ENCODE data around the gene CCL15.
"Not testable (repeated sequence)": the region's sequence is repeated elsewhere in the genome, so short reads cannot be mapped to it uniquely, and the experiment has no call there.

Gene CCL15

GRCh38 chr17:35998018-35998545, 3.3 kb downstream of the CCL15 start:
- POLR2A ChIA-PET = no interaction called here
- Histone ChIP-seq H3K4me1 (ENCODE audit: control extremely low read depth in 1 of 4, control insufficient read depth in 4 of 4, insufficient read depth in 4 of 4, low read length in 3 of 4) (no peaks in the 10 kb centered on the region), H3K27me3 (replicated peaks in 2 of 5; ENCODE audit: control insufficient read depth in 4 of 5, insufficient read depth in 5 of 5, low read length in 4 of 5) (peaks cover 0 to 3% (median 0%) of the 10 kb centered on the region in 5 experiments), H3K27ac (ENCODE audit: insufficient read depth in 1 of 2, low read depth in 1 of 2, low read length in 2 of 2, poor library complexity in 1 of 2, severe bottlenecking in 2 of 2) (no peak overlapping the region), H3K4me3 (ENCODE audit: control insufficient read depth in 1 of 7, extremely low read depth in 1 of 7, insufficient read depth in 4 of 7, low read depth in 2 of 7, low read length in 6 of 7) (no peak overlapping the region), H3K9me3 (ENCODE audit: control extremely low read depth in 1 of 5, control insufficient read depth in 4 of 5, insufficient read depth in 2 of 5, low read depth in 1 of 5, low read length in 4 of 5) (peaks cover 0 to 3% (median 0%) of the 10 kb centered on the region in 5 experiments), H3K36me3 (ENCODE audit: control insufficient read depth in 4 of 4, insufficient read depth in 4 of 4, low read length in 3 of 4) (no peaks in the 10 kb centered on the region)
- no peak for DNase-seq
- CTCF ChIA-PET = interaction anchor here (0.5 kb wide), 1 partner anchor 13 kb away, joined by 3 read pairs; no protein-coding TSS in a partner anchor
- 98% methylated on average over 11 of the region's 11 CpGs for WGBS (ENCODE audit: insufficient coverage)

- POLR2A ChIA-PET; DNase-seq; H3K27me3 ChIP-seq (replicated peaks in 2 of 5; ENCODE audit: control insufficient read depth in 4 of 5, insufficient read depth in 5 of 5, low read length in 4 of 5); H3K4me1 ChIP-seq (ENCODE audit: control extremely low read depth in 1 of 4, control insufficient read depth in 4 of 4, insufficient read depth in 4 of 4, low read length in 3 of 4); H3K27ac ChIP-seq (ENCODE audit: insufficient read depth in 1 of 2, low read depth in 1 of 2, low read length in 2 of 2, poor library complexity in 1 of 2, severe bottlenecking in 2 of 2); H3K4me3 ChIP-seq (ENCODE audit: control insufficient read depth in 1 of 7, extremely low read depth in 1 of 7, insufficient read depth in 4 of 7, low read depth in 2 of 7, low read length in 6 of 7); H3K36me3 ChIP-seq (ENCODE audit: control insufficient read depth in 4 of 4, insufficient read depth in 4 of 4, low read length in 3 of 4); H3K9me3 ChIP-seq (ENCODE audit: control extremely low read depth in 1 of 5, control insufficient read depth in 4 of 5, insufficient read depth in 2 of 5, low read depth in 1 of 5, low read length in 4 of 5): not testable (repeated sequence)
- WGBS (ENCODE audit: insufficient coverage) = no CpG with 5 or more reads among the region's 2 CpGs
- CTCF ChIA-PET = interaction anchor here (1.4 to 2.2 kb wide), 2 partner anchors 151 to 154 kb away, joined by 4 to 9 read pairs; no protein-coding TSS in a partner anchor
Measured at GRCh38 chr17:35995346-35995745, 6.0 kb downstream of the CCL15 start.

GRCh38 chr17:35991075-35991474, 10.3 kb downstream of the CCL15 start:
- 100% methylated on average over 1 of the region's 2 CpGs for WGBS (ENCODE audit: insufficient coverage)
- H3K4me1 ChIP-seq (ENCODE audit: control extremely low read depth in 1 of 4, control insufficient read depth in 4 of 4, insufficient read depth in 4 of 4, low read length in 3 of 4) = no peaks in the 10 kb centered on the region
- H3K36me3 ChIP-seq (ENCODE audit: control insufficient read depth in 4 of 4, insufficient read depth in 4 of 4, low read length in 3 of 4) = no peaks in the 10 kb centered on the region
- ChIA-PET CTCF (interaction anchor here (0.8 to 1.0 kb wide), 2 partner anchors 9 to 13 kb away, joined by 3 to 4 read pairs; no protein-coding TSS in a partner anchor), POLR2A (no interaction called here)
- H3K27ac ChIP-seq (ENCODE audit: insufficient read depth in 1 of 2, low read depth in 1 of 2, low read length in 2 of 2, poor library complexity in 1 of 2, severe bottlenecking in 2 of 2) = no peak overlapping the region
- no peak overlapping the region for H3K4me3 ChIP-seq (ENCODE audit: control insufficient read depth in 1 of 7, extremely low read depth in 1 of 7, insufficient read depth in 4 of 7, low read depth in 2 of 7, low read length in 6 of 7)
- peaks cover 0 to 4% (median 0%) of the 10 kb centered on the region in 5 experiments for H3K9me3 ChIP-seq (ENCODE audit: control extremely low read depth in 1 of 5, control insufficient read depth in 4 of 5, insufficient read depth in 2 of 5, low read depth in 1 of 5, low read length in 4 of 5)
- no peaks in the 10 kb centered on the region for H3K27me3 ChIP-seq (replicated peaks in 2 of 5; ENCODE audit: control insufficient read depth in 4 of 5, insufficient read depth in 5 of 5, low read length in 4 of 5)
- no peak for DNase-seq

- Histone ChIP-seq H3K27ac (ENCODE audit: insufficient read depth in 1 of 2, low read depth in 1 of 2, low read length in 2 of 2, poor library complexity in 1 of 2, severe bottlenecking in 2 of 2) (no peak overlapping the region), H3K4me1 (ENCODE audit: control extremely low read depth in 1 of 4, control insufficient read depth in 4 of 4, insufficient read depth in 4 of 4, low read length in 3 of 4) (no peaks in the 10 kb centered on the region), H3K9me3 (ENCODE audit: control extremely low read depth in 1 of 5, control insufficient read depth in 4 of 5, insufficient read depth in 2 of 5, low read depth in 1 of 5, low read length in 4 of 5) (peaks cover 0 to 2% (median 0%) of the 10 kb centered on the region in 5 experiments), H3K4me3 (ENCODE audit: control insufficient read depth in 1 of 7, extremely low read depth in 1 of 7, insufficient read depth in 4 of 7, low read depth in 2 of 7, low read length in 6 of 7) (no peak overlapping the region), H3K27me3 (replicated peaks in 2 of 5; ENCODE audit: control insufficient read depth in 4 of 5, insufficient read depth in 5 of 5, low read length in 4 of 5) (no peaks in the 10 kb centered on the region), H3K36me3 (ENCODE audit: control insufficient read depth in 4 of 4, insufficient read depth in 4 of 4, low read length in 3 of 4) (no peaks in the 10 kb centered on the region)
- no peak for DNase-seq
- POLR2A ChIA-PET = no interaction called here
- CTCF ChIA-PET = interaction anchor here (1.3 kb wide), 1 partner anchor 12 kb away, joined by 5 read pairs; no protein-coding TSS in a partner anchor
Measured at GRCh38 chr17:35988164-35988563, 13.2 kb downstream of the CCL15 start.

- no peak within 1 kb of the TSS for H3K27ac ChIP-seq (ENCODE audit: insufficient read depth in 1 of 2, low read depth in 1 of 2, low read length in 2 of 2, poor library complexity in 1 of 2, severe bottlenecking in 2 of 2)
- no peaks in the 10 kb centered on the region for H3K36me3 ChIP-seq (ENCODE audit: control insufficient read depth in 4 of 4, insufficient read depth in 4 of 4, low read length in 3 of 4)
- no peaks in the 10 kb centered on the region for H3K4me1 ChIP-seq (ENCODE audit: control extremely low read depth in 1 of 4, control insufficient read depth in 4 of 4, insufficient read depth in 4 of 4, low read length in 3 of 4)
- H3K27me3 ChIP-seq (replicated peaks in 2 of 5; ENCODE audit: control insufficient read depth in 4 of 5, insufficient read depth in 5 of 5, low read length in 4 of 5) = no peaks in the 10 kb centered on the region
- no peak within 1 kb of the TSS for H3K4me3 ChIP-seq (ENCODE audit: control insufficient read depth in 1 of 7, extremely low read depth in 1 of 7, insufficient read depth in 4 of 7, low read depth in 2 of 7, low read length in 6 of 7)
- DNase-seq = no peak
- ChIA-PET CTCF (interaction anchor here (1.3 to 1.6 kb wide), 2 partner anchors 11 to 87 kb away, joined by 4 to 5 read pairs; no protein-coding TSS in a partner anchor), POLR2A (no interaction called here)
- H3K9me3 ChIP-seq (ENCODE audit: control extremely low read depth in 1 of 5, control insufficient read depth in 4 of 5, insufficient read depth in 2 of 5, low read depth in 1 of 5, low read length in 4 of 5) = peaks cover 0 to 2% (median 0%) of the 10 kb centered on the region in 5 experiments
- 100% methylated on average over 1 of the region's 1 CpG for WGBS (ENCODE audit: insufficient coverage)
Measured at GRCh38 chr17:35986643-35987042, 14.7 kb downstream of the CCL15 start, which contains the start of gene CCL14. CCL14 (minus strand) TSS chr17:35986729; CDS start chr17:35986649, 80 bp downstream.

GRCh38 chr17:35984140-35984539, 17.2 kb downstream of the CCL15 start:
- no peaks in the 10 kb centered on the region for H3K36me3 ChIP-seq (ENCODE audit: control insufficient read depth in 4 of 4, insufficient read depth in 4 of 4, low read length in 3 of 4)
- no peak overlapping the region for H3K27ac ChIP-seq (ENCODE audit: insufficient read depth in 1 of 2, low read depth in 1 of 2, low read length in 2 of 2, poor library complexity in 1 of 2, severe bottlenecking in 2 of 2)
- CTCF ChIA-PET = interaction anchor here (1.0 to 21.0 kb wide), 5 partner anchors 10 to 164 kb away, joined by 5 to 370 read pairs (median 9); no protein-coding TSS in a partner anchor
- no peak for DNase-seq
- WGBS (ENCODE audit: insufficient coverage) = 100% methylated on average over 2 of the region's 6 CpGs
- H3K4me3 ChIP-seq (ENCODE audit: control insufficient read depth in 1 of 7, extremely low read depth in 1 of 7, insufficient read depth in 4 of 7, low read depth in 2 of 7, low read length in 6 of 7) = no peak overlapping the region
- no peaks in the 10 kb centered on the region for H3K27me3 ChIP-seq (replicated peaks in 2 of 5; ENCODE audit: control insufficient read depth in 4 of 5, insufficient read depth in 5 of 5, low read length in 4 of 5)
- H3K4me1 ChIP-seq (ENCODE audit: control extremely low read depth in 1 of 4, control insufficient read depth in 4 of 4, insufficient read depth in 4 of 4, low read length in 3 of 4) = no peaks in the 10 kb centered on the region
- POLR2A ChIA-PET = no interaction called here
- peaks cover 0 to under 1% (median 0%) of the 10 kb centered on the region in 5 experiments for H3K9me3 ChIP-seq (ENCODE audit: control extremely low read depth in 1 of 5, control insufficient read depth in 4 of 5, insufficient read depth in 2 of 5, low read depth in 1 of 5, low read length in 4 of 5)

- Histone ChIP-seq H3K4me3 (ENCODE audit: control insufficient read depth in 1 of 7, extremely low read depth in 1 of 7, insufficient read depth in 4 of 7, low read depth in 2 of 7, low read length in 6 of 7) (no peak overlapping the region), H3K4me1 (ENCODE audit: control extremely low read depth in 1 of 4, control insufficient read depth in 4 of 4, insufficient read depth in 4 of 4, low read length in 3 of 4) (no peaks in the 10 kb centered on the region), H3K9me3 (ENCODE audit: control extremely low read depth in 1 of 5, control insufficient read depth in 4 of 5, insufficient read depth in 2 of 5, low read depth in 1 of 5, low read length in 4 of 5) (no peaks in the 10 kb centered on the region), H3K27me3 (replicated peaks in 2 of 5; ENCODE audit: control insufficient read depth in 4 of 5, insufficient read depth in 5 of 5, low read length in 4 of 5) (no peaks in the 10 kb centered on the region), H3K27ac (ENCODE audit: insufficient read depth in 1 of 2, low read depth in 1 of 2, low read length in 2 of 2, poor library complexity in 1 of 2, severe bottlenecking in 2 of 2) (no peak overlapping the region), H3K36me3 (ENCODE audit: control insufficient read depth in 4 of 4, insufficient read depth in 4 of 4, low read length in 3 of 4) (no peaks in the 10 kb centered on the region)
- CTCF ChIA-PET = interaction anchor here (0.7 to 21.0 kb wide), 15 partner anchors 8 to 166 kb away, joined by 3 to 370 read pairs (median 4); partner anchors contain the start of gene CCL4
- POLR2A ChIA-PET = no interaction called here
- WGBS (ENCODE audit: insufficient coverage) = 100% methylated on average over 2 of the region's 3 CpGs
- no peak for DNase-seq
Measured at GRCh38 chr17:35982409-35983191, 18.8 kb downstream of the CCL15 start.
